ENCODE data around the gene ADCY7.
"Not testable (repeated sequence)": the region's sequence is repeated elsewhere in the genome, so short reads cannot be mapped to it uniquely, and the experiment has no call there.

Gene ADCY7

DNA sequence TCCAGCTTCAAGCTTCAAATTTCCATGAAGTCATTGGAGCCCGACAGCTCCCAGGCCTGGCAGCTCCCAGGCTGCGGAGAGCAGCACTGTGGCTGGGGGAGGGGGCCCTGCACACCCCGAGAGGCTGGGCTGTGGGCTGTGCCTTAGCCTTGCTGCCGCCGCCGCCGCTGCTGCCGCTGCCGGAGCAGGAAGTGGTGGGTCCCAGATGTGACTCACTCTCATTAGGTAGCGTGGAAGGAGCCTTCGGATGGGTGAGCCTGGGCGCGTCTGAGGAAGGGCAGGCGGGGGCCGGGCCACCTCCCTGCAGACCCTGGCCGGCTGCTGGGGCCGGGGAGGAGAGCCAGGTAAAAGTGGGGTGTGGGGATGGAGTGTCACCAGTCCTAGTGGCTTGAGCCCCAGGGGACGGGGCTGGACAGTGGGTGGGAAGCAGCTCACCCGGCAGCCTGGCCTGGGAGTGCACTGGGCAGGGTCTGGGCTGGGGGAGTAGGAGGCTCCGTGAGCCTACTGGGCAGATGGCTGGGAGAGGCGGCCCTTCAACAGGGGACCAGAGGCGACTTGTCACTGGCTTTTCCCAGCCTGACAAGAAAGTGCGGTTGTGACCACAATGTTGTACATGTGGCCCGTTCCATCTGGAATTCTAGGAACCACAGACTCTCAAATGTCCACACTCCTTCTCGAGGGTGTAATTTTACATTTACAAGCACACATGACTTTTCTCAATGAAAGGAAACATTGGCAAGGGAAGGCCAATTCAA, at the start of gene ADCY7:
ADCY7 (plus strand) TSS at position 215 of the 755 bp plus-strand sequence. CDS start 21,629 bp downstream, outside the sequence.
- DNase-seq, result no peak

DNA sequence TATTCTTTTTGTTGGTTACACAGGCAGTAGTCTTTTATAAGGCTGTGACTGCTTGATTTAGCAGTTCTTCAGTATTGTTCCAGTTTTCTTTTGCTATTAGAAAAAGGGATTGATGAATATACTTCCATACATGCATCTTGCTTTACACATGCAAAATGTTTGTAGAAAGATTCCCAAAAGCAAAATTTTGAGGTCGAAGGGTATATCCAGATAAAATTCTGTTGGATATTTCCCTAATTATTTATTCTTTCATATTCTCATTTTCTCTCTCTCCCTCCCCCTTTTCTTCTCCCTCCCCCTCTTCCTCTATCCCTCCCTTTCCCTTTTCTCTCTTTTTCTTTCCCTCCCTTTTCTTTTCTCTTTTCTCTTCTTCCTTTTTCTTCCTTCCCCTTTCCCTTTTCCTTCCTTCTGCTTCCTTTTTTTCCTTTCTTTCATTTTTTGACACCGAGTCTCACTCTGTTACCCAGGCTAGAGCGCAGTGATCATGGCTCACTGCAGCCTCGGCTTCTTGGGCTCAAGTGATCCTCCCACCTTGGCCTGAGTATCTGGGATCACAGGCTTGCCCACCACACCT, 46.9 kb upstream of the ADCY7 start:
- no peak for DNase-seq

- DNase-seq, result no peak
Observed at GRCh38 chr16:50224286-50224685, 42.1 kb upstream of the ADCY7 start.

DNA sequence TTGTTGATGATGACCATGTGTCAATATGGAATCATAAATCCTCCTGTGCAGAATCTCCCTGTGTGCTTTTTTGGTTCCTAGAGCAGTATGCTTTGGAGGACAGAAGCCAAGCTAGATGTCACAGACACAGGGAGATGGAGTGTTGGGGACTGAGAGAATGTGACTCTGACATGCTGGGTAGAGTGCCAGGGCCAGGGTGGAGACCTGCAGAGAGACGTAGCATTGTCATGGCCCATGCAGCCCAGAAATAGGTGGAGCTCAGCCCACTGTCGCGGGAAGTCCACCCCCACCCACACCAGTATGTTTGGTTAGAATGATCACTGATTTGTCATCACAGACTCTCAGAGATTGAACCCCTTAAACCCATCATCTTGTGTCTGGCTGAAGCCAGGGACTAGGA, 39.2 kb upstream of the ADCY7 start:
- no peak for DNase-seq

GRCh38 chr16:50227665-50228064, 38.7 kb upstream of the ADCY7 start:
- no peak for DNase-seq

GRCh38 chr16:50228364-50228868, 37.9 kb upstream of the ADCY7 start:
- DNase-seq, result no peak

GRCh38 chr16:50229149-50229726, 37.1 kb upstream of the ADCY7 start:
- DNase-seq, result no peak

DNA sequence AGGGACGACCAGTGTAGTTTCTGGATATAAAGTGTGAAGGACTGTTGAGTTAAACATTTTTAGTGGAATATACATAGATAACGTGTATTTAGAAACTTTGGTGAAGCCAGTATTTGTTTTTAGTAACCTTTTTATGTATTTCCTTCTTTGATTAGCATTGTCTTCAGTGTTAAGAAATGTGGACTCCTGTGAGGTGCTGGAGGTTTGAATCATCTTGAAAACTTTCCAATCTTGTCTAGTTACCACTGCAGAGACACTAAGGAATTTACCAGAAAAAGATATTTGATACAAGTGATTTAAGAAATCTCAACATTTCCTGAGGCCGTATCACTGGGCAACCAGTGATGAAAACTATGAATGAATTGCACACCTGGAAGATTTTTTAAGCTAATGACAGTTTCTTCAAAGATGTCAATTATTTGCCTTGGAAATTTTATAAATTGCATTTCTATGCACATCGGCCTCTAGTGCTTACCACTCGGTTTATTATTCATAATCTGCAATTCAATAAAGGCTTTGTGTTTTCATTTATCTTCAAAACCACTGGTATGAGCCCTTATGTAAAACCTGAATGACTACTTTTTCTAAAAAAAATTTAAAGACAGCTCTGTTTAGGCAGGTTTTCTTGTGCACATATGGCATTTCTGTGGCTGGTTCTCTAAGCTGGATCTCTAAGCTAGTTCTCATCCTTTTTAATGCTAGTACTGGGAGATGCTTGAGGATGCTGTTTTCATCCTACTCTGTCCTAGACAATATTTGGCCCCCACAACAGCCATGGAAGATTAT, 31.4 kb upstream of the ADCY7 start:
- DNase-seq, result no peak

DNA sequence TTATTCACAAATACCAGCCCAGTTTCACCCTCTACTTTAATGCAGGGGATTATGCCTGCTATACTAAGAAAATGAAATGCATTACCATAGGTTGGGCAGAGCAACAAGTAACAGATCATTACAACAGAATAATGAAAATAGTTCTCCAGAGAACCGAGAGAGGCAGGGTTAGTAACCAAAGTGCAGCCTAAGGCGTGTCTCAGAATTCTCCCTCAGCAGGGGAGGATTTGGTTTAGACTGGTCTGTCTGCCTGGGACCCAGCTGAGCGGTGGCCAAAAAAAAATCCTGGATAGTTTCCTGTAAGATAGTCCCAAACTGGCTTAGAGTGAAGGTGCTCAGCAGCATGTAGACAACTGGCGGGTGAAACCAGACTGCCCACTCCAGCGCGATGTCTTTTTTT, 30.8 kb upstream of the ADCY7 start:
- DNase-seq, result no peak

DNA sequence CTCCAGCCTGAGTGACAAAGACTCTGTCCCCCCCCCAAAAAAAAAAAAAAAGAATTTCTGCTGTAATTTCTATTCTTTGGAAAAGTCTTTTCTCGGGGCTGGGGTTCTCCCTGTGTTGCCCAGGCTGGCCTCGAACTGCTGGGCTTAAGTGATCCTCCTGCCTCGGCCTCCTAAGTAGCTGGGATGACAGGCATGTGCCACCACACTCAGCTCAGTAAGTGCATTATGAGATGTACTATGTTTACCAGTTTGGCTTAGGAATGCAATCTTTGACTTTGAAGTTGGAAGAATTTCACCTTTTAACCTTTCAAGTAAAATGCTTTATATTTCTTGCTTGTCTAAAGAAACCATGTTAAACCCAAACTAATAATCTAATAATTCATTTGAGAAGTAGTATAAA, 28.0 kb upstream of the ADCY7 start:
- DNase-seq, result no peak

DNA sequence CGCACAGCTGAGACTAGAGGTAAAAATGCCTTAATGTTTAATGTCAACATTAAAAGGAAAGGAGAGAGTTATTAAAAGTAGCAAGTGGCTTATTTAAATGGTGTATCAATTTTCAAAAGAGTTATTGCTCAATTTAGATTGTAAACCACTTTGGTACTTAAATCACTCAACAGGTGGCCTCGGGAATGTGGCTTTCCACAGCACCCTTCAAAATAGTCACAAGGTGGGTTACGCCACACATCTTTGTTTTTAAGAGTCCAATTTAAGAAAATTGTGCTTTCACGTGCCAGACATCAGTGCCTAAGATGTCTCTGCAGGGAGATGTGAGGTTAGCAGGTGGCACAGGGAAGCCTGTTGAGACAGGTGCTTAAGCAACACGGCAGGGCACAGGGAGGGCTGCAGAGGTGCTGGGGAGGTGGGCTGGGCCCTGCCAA, 27.5 kb upstream of the ADCY7 start:
- DNase-seq, result no peak

DNA sequence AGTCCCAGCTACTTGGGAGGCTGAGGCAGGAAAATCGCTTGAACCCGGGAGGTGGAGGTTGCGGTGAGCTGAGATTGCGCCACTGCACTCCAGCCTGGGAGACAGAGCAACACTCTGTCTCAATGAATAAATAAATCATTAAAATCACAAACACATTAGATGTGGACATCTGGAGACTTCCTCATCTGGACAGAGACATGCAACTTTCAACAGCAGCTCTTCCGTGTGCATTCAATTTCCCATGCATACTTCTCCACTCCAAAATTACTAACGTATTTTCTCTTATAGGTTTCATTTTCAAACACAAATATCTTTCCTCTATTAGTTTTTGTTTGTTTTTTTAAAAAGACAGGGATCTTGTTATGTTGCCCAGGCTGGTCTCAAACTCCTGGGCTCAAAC, 23.3 kb upstream of the ADCY7 start:
- DNase-seq, result not testable (repeated sequence)

DNA sequence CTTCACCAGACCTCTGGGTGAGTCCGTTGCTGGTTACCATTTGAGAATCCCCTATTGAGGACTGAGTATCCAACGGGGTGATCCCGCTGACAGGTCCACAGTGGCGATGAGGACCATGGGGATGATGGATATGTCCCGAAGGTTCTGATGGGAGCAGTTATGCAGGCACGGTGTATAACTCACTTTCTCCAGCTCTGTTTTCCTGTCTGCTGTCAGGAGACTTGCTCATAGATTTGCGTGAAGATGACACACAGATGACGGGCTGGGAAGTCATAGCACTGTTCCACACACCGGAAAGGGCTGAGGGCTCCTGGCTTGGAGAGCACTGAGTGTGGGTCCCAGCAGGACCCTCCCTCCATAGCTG, 22.2 kb upstream of the ADCY7 start:
- DNase-seq, result no peak

DNA sequence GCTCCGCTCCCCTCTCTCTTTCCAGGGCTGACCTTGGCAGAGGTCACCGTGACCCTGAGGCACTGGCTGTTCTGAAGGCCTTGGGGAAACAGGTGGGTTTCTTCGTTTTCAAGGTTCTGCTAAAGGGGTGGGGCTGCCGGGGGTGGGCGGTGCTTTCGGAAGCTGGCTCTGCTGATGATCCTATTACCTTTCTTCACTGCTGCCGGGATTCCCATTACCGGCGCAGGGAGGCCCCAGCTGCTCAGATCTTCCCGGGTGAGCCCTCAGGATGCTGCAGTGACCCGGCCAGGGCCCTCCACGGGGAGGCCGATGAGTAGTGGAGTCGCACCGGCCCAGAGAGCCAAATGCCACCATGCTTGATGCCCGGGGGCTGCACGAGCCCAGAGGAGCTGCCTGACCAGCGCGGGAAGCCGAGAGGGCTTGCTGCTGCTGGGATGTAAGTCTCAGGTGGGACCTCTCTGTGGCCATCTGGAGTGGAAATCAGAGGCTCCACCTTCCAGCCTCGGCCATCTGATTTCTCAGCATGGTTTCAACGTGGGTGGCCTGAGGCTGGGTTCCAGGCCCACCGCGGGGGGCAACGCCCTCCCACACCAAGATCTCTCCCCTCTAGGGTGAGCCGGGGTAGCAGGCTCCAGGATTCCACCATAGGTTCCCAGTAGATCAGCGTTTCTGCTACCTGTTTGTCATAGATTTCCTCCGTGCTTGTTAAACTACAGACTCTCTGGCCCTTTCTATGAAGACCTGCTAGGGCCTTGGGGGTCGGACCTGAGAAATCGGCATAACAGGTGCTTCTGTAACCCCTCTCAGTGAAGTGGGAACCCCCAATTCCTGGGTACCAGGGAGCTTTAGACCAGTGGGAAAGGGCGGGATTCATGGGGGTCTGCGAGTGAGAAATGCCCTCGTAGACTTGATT, 21.6 kb upstream of the ADCY7 start:
- no peak for DNase-seq

- no peak for DNase-seq
Observed at GRCh38 chr16:50245417-50246298, 20.7 kb upstream of the ADCY7 start.

DNA sequence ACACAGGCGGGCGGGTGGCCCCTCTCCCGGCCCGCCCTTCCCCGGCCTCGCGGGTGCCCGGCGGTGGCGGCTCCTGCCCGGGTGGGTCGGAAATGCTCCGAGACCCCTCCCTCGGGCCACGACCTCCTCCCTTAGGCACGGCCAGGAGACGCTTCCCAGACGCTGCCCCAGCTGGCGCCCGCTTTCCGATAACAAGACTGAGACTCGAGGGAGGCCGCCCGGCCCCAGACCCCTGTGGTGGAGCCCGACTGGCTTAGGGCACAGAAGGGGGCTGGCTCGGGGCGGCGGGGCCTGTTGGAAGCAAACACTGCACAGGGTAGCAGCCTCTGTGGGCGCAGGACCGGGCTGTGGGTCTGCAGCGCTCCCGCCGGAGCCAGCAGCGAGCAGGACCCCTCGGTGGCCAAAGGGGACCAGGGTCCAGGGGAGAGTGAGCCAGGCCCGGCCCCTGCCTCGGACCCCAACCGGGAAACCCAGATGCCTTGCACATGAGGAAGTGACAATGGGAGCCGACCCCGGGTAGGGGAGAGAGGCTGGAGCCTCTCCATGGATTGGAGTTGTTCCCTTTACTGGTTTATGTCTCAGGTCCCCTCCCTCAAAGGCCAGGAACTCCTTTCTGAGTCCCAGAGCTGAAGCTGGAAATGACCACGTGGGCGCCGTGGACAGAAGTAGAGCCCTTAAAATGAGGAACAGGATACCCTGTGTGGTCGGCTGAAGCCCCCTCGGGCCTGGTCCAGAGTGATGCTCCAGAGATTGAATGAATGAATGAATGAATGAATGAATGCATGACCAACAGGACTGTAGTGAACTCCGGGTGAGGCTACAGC, 19.8 kb upstream of the ADCY7 start:
- DNase-seq, result no peak

- DNase-seq, result no peak
Observed at GRCh38 chr16:50247123-50247905, 19.0 kb upstream of the ADCY7 start.

GRCh38 chr16:50247906-50248608, 18.3 kb upstream of the ADCY7 start:
- no peak for DNase-seq

GRCh38 chr16:50248845-50249244, 17.5 kb upstream of the ADCY7 start:
- no peak for DNase-seq
